ENCODE measurements around the gene EML4.
"Not testable (repeated sequence)": the region's sequence is repeated elsewhere in the genome, so short reads cannot be mapped to it uniquely, and the experiment has no call there.

Gene EML4

DNA sequence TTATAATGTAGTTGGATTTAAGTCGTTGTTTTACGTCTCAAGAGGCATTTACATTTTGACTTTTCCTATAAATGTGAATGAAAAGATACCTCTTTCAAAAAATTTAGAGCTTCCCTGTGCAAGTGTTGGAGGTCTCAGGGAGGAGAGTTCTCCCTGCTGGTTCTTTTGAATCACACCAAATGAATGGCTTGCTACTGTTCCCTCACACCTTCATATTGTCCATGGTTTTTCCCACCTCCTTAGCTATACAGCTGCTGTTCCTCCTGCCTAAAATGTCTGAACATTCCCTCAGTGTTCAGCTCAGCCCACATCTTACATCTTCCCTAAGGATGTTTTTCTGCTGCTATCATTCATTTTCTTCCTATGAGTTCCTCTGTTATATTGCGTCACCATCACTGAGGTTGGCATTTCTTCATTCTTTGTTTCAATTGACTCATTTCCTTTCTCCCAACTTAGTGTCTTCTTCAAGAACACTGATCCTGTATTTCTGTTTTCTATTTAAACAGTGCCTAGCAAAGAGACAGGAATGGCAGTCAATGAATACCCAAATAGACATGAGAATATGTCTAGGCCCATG, 145.8 kb downstream of the EML4 start:
- no peak for DNase-seq

DNA sequence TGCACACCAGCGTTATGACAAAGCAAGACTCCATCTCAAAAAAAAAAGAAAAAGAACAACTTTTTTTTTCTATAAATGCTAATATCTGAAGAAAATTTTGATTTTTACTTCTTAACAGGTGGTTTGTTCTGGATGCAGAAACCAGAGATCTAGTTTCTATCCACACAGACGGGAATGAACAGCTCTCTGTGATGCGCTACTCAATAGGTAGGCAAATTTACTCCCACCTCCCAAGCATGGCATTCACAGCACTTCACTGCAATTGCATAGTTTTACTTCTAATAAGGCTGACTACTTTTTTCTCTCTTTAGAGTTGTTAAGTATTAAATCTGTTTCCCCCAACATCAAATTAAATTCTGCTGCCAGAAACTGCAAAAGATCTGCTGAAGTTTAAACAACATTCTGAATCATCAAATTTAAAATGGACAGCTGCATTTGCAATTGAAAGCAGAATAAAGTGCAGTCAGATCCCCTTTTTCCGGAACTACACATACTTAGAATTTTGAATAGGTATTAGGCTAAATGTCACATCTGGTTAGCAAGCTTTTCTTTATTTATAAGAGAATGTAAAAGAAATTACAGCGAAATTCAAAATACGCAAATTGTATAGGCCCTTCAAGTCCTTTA, 146.8 kb downstream of the EML4 start:
- DNase-seq, result no peak

DNA sequence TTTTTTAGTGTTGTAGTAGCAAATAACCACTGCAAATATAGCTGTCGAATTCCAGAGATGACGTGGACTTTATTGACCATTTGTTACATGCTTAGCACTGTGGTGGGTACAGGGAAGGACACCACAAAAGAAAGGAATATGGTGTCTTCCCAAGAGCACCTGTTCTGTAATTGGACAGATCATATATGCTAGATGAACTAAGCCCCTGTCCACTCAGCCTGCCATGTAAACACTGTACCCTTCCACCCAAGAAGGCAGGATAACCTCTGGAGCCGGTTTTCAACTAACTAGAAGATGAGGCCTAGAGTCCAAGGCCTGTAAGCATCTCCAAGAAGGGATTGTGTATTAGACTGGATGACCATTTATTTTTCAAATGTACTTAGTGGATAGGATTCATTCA, 147.8 kb downstream of the EML4 start:
- DNase-seq, result no peak

DNA sequence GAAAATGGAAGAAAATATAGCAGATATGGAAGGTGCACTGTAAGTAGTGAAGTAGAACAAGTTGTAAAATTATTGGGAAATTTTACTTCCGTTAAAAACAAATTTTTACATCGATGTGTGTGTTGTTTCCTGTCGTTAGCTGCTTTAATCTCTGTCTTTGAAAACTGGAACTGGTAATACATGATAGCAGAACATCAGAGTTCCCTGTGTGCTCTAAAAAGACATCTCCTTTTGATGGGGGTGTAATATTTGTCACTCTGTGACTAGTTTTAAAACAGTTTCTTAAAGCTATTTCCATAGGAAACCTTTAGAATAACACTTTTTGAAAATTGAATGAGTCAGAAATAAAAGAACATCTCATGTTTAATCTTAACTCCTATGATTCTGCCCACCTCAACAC, 148.3 kb downstream of the EML4 start:
- DNase-seq, result no peak

DNA sequence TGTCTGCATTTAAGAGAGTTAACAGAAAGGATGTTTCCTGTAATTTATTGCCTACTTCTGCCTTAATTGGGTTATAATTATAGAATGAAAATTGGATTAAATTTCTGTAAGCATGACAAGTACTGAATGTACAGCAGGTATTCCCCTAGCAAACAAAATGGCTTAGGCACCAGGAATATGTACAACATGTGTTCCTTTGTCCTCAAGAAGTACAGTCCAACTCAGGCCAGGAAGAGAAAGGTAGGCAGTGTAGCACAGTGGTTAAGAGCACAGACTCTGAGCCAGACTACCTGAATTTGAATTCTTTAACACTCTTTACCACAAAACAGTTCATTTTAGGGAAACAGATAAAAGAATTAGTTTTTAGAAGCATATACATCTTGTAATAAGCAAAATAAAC, 148.8 kb downstream of the EML4 start:
- DNase-seq, result no peak

DNA sequence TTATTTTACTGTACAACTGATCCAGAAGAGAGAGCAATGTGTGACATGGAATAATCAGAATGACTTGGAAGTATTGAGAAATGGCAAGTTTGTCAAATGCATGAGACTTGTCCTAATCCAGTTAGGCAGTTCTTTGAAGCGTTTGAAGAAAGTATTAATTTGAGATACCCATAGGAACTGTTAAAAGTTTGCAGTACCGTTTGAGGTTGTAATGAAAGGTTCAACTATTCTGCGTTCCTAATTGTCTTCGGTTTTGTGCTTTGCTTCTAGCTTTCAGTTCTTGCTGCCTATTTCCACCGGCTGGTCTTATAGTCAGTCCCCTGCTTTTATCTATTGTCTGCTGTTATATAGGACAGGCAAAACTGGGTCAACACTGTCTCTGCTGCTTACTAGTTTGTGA, 150.1 kb downstream of the EML4 start:
- DNase-seq, result no peak

DNA sequence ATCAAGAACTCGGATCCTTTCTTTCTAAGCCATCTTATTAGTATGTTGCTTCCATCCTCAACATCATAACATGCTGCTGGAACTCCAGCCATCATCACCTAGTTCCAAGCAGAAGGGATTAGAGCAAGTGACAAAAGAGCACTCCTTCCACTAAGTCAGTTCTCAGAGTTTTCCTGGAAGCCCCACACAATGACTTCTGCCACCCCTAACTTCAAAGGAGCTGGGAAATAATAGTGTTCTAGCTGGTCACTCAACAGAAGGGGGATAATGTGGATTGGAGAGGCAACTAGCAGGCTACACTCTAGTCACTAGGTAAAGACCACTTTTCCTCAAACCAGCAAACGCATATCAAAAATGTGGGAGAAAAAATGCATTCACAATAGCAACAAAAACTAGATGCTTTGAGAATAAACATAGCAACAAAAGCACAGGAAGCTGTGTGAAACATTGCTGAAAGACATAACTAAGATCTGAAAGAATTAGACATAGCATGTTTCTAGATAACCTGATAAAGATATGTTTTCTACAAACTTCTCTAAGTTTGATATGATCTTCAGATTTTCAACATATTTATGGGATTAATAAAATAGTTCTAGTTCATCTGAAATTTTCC, 152.4 kb downstream of the EML4 start:
- no peak for DNase-seq

DNA sequence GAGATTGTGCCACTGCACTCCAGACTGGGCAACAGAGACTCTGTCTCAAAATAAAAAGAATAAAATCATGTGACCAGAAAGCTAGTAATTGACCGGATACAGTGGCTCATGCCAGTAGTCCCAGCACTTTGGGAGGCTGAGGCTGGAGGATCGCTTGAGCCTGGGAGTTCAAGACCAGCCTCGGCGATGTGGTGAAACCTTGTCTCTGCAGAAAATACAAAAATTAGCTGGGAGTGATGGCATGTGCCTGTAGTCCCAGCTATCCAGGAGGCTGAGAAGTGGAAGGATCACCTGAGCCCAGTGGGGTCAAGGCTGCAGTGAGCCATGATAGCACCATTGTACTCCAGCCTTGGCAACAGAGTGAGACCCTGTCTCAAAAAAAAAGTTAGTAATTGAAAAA, 155.1 kb downstream of the EML4 start:
- DNase-seq, result no peak

DNA sequence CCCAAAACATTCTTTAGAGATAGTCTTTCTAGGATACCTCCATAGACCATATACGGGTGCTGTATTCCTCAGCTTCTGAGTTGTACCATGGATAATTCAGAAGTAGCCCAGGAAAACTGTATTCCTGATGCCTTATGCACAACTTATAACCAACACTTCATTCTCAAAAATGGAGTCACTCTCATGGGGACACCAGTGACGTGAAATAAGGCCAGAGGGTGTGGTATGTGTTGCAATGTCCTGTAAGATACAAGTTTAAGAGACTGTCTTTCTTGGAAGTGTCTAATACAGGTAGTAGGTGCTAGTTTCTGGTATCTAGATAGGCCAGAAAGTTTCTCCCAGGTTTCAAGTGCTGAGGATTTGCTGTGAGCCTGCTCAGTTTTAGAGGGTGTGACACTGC, 155.8 kb downstream of the EML4 start:
- no peak for DNase-seq

DNA sequence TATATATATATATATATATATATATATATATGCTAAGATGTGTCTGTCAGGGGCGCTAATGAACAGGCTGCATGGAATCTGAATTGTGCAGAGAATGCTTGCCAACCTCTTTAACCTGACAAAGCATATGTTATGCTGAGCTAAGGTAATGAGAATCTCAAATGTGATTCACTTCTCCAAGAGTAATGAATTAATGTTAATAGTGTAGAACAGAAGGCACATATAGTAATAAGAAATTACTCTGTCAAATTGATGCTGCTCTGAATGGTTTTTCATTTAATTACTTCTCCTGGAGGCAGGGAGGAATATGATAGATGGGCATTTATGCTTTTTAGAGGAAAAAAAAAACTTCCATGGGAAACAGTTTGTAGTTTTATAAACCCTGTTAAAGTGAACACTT, 156.5 kb downstream of the EML4 start:
- DNase-seq, result no peak

DNA sequence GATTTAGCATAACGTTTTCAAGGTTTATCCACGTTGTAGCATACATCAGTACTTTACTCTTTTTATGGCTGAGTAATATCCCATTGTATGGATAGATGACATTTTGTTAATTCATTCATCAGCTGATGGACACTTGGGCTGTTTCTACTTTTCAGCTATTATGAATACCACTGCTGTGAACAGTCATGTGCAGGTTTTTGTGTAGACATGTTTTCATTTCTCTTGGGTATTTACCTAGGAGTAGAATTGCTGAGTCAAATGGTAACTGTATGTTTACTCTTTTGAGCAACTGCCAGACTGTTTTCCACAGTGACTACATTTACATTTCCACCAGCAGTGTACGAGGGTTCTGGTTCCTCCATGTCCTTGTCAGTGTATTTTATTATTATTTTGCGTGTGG, 158.0 kb downstream of the EML4 start:
- no peak for DNase-seq

DNA sequence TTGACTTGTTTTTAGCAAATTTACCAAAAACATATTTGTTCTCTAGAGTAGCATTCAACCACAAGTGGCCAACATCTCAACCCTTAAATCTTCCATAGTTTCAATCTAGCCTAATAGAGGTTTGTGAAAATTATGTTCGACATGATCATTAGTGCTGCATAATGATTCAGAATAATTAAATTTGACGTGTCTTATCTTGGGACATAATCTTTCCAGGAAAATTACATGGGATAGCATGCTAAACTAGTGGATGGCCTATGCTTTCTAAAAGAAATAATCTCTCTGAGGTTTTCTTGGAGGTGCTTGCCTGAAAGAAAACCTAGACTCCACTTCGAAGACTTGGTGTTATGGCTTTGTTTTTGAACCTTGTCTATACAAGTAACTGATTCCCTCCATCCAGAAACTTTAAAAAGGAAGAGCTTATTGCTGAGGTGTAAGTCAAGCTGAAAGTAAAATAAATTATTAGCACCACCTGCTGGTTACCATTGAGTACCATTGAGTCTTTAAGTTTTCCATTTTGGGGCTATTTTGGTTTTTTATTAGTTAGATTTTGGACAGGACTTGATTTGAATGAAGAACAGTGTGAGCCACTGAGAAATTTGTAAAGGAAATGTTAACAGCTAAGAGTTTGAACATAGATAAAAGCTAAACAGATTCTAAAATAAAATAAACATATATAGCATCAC, 159.1 kb downstream of the EML4 start:
- peak; percentile 13 for DNase-seq

DNA sequence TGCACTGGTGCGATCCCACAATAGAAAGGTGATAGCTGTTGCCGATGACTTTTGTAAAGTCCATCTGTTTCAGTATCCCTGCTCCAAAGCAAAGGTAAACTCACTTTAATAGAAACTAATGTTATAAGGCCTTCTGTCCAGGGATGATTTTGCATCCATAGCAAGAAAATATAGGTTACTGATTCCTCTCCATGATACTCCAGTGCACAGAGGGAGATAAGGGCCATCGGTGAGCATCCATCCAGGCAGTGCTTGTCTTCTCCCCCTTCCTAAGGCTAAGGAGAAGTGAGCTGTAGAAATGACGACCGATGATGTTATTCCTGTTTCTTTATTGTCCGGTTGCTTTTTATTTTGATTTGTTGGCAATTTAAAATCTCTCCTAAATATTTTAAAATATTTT, 159.8 kb downstream of the EML4 start:
- no peak for DNase-seq

DNA sequence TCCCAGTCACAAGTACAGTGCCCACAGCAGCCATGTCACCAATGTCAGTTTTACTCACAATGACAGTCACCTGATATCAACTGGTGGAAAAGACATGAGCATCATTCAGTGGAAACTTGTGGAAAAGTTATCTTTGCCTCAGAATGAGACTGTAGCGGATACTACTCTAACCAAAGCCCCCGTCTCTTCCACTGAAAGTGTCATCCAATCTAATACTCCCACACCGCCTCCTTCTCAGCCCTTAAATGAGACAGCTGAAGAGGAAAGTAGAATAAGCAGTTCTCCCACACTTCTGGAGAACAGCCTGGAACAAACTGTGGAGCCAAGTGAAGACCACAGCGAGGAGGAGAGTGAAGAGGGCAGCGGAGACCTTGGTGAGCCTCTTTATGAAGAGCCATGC, 160.6 kb downstream of the EML4 start:
- DNase-seq, result no peak

DNA sequence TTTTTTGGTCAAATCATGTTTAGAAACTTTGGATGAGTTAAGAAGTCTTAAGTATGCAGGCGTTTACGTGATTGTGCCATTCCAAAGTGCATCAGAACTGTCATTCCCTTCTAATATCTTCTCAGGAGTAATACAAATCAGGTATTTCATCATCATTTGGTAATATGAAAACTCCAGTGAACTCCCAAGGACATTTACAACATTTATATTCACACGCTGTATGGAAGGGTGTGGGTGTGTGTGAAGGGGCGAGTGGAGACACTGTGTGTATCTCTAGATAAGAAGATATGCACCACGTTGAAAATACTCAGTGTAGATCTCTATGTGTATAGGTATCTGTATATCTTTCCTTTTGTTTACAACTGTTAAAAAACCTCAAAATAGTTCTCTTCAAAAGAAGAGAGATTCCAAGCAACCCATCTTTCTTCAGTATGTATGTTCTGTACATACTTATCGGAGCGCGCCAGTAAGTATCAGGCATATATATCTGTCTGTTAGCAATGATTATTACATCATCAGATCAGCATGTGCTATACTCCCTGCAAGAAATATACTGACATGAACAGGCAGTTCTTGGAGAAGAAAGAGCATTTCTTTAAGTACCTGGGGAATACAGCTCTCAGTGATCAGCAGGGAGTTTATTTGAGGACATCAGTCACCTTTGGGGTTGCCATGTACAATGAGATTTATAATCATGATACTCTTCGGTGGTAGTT, 162.6 kb downstream of the EML4 start:
- no peak for DNase-seq

DNA sequence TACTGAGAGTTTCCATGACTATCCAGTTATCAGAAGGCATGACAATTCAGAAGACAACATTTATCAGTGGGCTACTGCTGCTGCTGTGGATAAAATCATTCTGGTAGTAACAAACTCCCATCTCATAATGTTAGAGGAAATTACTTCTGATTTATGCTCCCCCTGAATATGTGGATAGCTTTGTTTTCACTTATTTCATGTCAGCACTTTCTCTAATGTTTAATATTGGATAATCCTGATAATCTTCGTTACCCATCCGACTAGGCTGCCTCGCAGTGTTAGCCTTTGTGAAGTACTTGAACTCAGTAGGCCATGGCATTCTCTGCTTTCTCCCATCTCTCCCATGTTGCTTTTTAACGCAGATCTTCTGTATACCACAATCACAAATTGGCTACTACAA, 163.4 kb downstream of the EML4 start:
- DNase-seq, result no peak

DNA sequence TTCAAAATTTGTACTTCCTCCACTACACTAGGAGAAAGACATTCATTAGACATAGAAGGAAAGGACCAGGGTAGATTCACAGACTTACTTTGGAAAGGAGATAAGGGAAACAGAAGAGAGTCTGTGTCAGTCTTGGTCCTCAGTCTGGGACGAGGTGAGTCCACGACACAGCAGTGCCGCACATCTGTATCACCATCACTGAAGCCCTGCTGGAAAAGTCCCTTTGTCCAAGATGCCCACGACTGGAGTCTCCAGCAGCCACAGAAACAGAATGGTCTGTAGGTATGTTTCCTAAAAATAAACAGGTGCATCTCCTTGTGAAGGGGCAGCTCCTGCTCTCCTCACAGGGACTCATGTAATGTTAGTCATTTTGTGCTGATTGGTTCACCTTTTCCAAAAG, 164.4 kb downstream of the EML4 start:
- no peak for DNase-seq

DNA sequence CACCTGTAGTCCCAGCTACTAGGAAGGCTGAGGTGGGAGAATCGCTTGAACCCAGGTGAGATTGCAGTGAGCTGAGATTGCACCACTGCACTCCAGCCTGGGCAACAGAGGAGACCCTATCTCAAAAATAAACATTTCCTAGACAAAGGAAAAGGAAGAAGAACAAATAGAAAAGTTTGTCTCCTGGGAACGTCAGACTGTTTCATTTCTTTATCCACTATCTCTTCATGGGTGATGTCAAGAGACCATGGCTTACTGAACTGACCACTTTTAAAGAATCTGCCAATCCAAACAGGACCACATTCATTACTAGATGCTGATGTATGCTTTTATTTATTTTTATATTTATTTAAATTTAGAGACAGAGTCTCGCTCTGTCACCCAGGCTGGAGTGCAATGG, 165.1 kb downstream of the EML4 start:
- DNase-seq, result no peak

DNA sequence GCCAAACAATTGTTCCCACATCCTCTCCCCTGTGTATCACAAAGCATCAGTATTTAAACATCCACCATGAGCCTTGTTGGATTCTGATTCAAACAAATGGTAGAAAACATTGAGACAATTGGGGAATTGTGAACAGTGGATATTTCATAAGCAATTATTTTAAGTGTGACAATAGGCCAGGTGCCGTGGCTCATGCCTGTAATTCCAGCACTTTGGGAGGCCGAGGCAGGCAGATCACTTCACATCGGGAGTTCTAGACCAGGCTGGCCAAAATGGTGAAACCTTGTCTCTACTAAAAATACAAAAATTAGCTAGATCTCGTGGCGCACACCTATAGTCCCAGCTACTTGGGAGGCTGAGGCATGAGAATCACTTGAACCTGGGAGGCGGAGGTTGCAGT, 165.7 kb downstream of the EML4 start:
- DNase-seq, result not testable (repeated sequence)

DNA sequence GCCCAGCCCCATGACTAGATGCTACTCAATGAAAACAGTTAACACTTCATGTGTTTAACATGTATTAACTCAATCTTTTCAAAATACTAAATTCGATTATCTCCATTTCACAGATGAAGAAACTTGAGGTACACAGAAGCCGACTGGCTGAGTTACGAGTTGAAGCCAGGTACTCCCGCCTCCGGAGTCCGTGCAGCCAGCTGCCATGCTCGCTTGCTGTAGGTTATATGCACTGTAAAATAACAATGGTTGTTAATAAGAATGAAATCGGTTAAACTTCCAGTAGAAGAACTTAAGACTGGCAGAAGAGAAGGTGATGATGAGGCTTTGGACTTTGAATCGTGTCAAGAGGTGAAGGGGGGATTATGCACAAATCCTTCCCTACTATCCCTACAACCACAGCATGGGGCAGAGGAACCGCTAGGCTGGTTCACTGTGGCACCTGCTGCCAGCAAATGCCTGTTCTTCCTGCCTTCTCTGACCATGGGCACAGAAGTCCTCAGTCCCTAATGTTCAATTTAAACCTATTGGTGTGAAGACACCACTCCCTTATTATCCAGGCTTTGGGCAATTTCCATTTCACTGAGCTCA, 166.5 kb downstream of the EML4 start:
- no peak for DNase-seq

DNA sequence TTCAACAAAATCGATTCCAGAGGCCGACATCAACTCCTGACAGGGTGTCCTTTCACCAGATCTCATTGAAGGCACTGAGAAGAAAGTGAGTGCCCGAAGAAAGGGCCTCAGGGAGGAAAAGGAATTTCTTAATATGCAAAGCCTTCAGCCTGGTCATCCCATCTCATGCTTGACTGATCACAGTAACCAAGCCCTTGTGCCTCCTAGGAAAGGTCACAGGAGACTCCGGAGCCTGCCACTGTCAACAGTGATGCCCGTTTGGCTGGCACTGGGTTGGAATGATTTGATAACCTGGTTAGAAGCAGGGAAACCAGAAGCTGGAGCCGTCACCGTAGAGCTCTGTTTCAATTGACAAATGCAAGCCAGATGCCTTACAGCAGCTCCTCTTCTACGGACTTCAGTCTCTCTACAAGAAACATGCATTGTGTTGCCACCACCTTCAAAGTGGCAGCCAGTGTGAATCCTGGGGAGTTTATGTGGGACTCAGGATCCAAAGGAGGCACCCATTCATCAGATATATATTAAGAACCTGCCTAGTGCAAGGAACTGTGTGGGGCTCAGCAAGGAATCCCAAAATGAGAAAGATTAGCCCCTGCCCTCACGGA, 167.3 kb downstream of the EML4 start:
- no peak for DNase-seq

DNA sequence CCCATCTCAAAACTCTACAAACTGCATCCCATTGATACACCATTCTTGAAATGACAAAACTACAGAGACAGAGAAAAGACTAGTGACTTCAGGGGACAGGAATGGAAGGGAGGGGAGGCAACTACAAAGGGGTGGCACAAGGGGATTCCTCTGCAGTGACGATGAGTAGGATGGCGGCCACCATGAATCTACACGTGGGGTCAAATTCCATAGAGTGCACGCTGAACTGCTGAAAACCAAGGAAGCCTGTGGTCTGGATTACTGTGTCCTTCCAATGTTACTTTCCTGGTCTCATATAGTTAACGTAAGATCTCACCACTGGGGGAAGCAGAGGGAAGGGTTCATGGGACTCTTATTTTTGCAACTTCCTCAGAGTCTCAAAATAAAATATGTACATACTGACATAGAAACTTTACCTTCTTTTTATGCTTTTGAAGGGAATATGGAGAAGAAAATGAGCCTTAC, 168.2 kb downstream of the EML4 start:
- DNase-seq, result no peak

All from NCI-H1417 treated with DMSO at 0.1 percent for 48 hours (cell line).